Lung (tissue), 16 donors: ENCODE results near the gene CCDC149. TPM values are rescaled to one million over a fixed set of nuclear protein-coding genes. Genes with fewer than 3 reads are reported as not detected.

Experiments
- ATAC-seq: fragments of 200-7000 bp; cut with Tn5 transposase; one replicate; pipeline ENCODE4 v1.9.1; 2020; ENCODE audit warnings: moderate number of reproducible peaks; ENCODE audit not compliant: insufficient read depth, low FRiP score
- DNase-seq, 3 donors: peaks; one replicate each; pipeline ENCODE4 v3.0.0-alpha.2; 2013 to 2017
- H3K27ac ChIP-seq, 2 donors: one replicate each; pipeline ENCODE4 v1.5.1; 2013; ENCODE audit warnings: mild to moderate bottlenecking in 2 of 2, moderate library complexity in 2 of 2, control low read depth in 1 of 2, inconsistent platforms in 1 of 2, low read depth in 1 of 2, low read length in 1 of 2
- H3K27me3 ChIP-seq, 3 donors: one replicate each; pipeline ENCODE4 v1.5.1; 2013; ENCODE audit warnings: low read length in 2 of 3; ENCODE audit not compliant: control insufficient read depth in 3 of 3, insufficient read depth in 3 of 3
- H3K36me3 ChIP-seq, 4 donors: one replicate each; pipeline ENCODE4 v1.5.1; 2013; ENCODE audit warnings: low read length in 4 of 4, mild to moderate bottlenecking in 1 of 4, moderate library complexity in 1 of 4; ENCODE audit not compliant: control insufficient read depth in 4 of 4, insufficient read depth in 4 of 4
- H3K4me1 ChIP-seq, 5 donors: one replicate each; pipeline ENCODE4 v1.5.1; 2013; ENCODE audit warnings: low read length in 5 of 5, mild to moderate bottlenecking in 2 of 5, moderate library complexity in 1 of 5; ENCODE audit not compliant: control insufficient read depth in 5 of 5, insufficient read depth in 5 of 5
- H3K4me3 ChIP-seq: one replicate; pipeline ENCODE4 v1.5.1; 2013; ENCODE audit warnings: mild to moderate bottlenecking, control low read depth, moderate library complexity
- H3K9ac ChIP-seq, 2 donors: one replicate each; pipeline ENCODE4 v1.5.1; 2013; ENCODE audit warnings: low read length in 2 of 2, control low read depth in 1 of 2; ENCODE audit not compliant: insufficient read depth in 1 of 2
- H3K9me3 ChIP-seq, 4 donors: one replicate each; pipeline ENCODE4 v1.5.1; 2013; ENCODE audit warnings: low read length in 3 of 4, mild to moderate bottlenecking in 1 of 4, moderate library complexity in 1 of 4; ENCODE audit not compliant: control insufficient read depth in 4 of 4, insufficient read depth in 3 of 4
- CTCF ChIP-seq: IDR thresholded peaks from 2 replicates; pipeline ENCODE4 v1.5.1; 2012; ENCODE audit warnings: mild to moderate bottlenecking; ENCODE audit errors: control extremely low read depth, extremely low read depth
- WGBS, 2 donors: extraction: QIAGEN DNeasy Blood & Tissue Kit; methylation state at CpG; one replicate each; pipeline ENCODE4 v1.1.7; 2013; 5-methylcytosine and 5-hydroxymethylcytosine counted together
- long read RNA-seq, 5 donors: transcript quantifications; one replicate each; lab custom pipeline, GENCODE V29; 2026
- polyA plus RNA-seq, 2 donors: library from polyadenylated mRNA; stranded (reverse); fragments of 200-250 nt; gene quantifications; one replicate each; pipeline ENCODE4 v1.2.1, GENCODE V29; 2013
- total RNA-seq, 2 donors: library from RNA; depleted of rRNA in 1 of 2; stranded (reverse); fragments of >200 nt in 1 of 2; gene quantifications; one replicate each; pipeline ENCODE4 v1.2.1, GENCODE V29; 2014 to 2021
- donor health status: control.
- donor health status: control.
- donor health status: Bipolar disorder and iron deficiency.
- donor health status: healthy.
- donor health status: DM: yes; HTN: yes; CAD: no.

The CCDC149 gene
- 10 to 100 TPM; 21.1 to 21.4 TPM for total RNA-seq
- 10 to 100 TPM in 1 of 2 donors, 1 to 10 TPM in 1; 8.6 to 13.0 TPM for polyA plus RNA-seq
- long read RNA-seq, donor 1, transcript CCDC149-204 (12 exons, 3,869 nt): major isoform, 5 of 7 reads
- long read RNA-seq, donor 1, partial matches to known transcripts: 0 of 7 reads
- long read RNA-seq, donor 1, other reads (novel, unspliced or antisense): 0 of 7 reads
- long read RNA-seq, donor 2, partial matches to known transcripts: 0 of 2 reads
- long read RNA-seq, donor 2, other reads (novel, unspliced or antisense): 0 of 2 reads
- long read RNA-seq, donor 3, partial matches to known transcripts: 0 of 1 reads
- long read RNA-seq, donor 3, other reads (novel, unspliced or antisense): 0 of 1 reads
- long read RNA-seq, donor 4: 0 reads
- long read RNA-seq, donor 5, partial matches to known transcripts: 7 of 7 reads
- long read RNA-seq, donor 5, other reads (novel, unspliced or antisense): 0 of 7 reads

GRCh38 chr4:24912252-24913118 is at the start of gene CCDC149:
CCDC149 (minus strand) TSS chr4:24913042; CDS start chr4:24912864, 178 bp downstream.
- WGBS, 2 donors: 6 to 9% methylated on average over 57 to 92 of the region's 92 CpGs
- peak within 1 kb of the TSS; percentile 94 to 97 for H3K27ac ChIP-seq
- H3K36me3 ChIP-seq: peaks cover 5 to 21% (median 15%) of the 10 kb centered on the region in 4 donors
- H3K9ac ChIP-seq: peak within 1 kb of the TSS; percentile 51 to 57
- peak within 1 kb of the TSS; percentile 67 for H3K4me3 ChIP-seq
- DNase-seq (peak; percentile 73 to 84 (median 80)), ATAC-seq (peak; percentile 87)
- no peak for TF ChIP-seq CTCF
- peaks cover 0 to 10% (median 0%) of the 10 kb centered on the region in 4 donors for H3K9me3 ChIP-seq
- H3K27me3 ChIP-seq: no peaks in the 10 kb centered on the region
- peaks cover 0 to 27% (median 0%) of the 10 kb centered on the region in 5 donors for H3K4me1 ChIP-seq

- no peak for TF ChIP-seq CTCF
- H3K4me1 ChIP-seq: no peaks in the 10 kb centered on the region
- 88 to 93% methylated on average over 2 of the region's 2 CpGs for WGBS, 2 donors
These were observed 45.0 kb upstream of the CCDC149 start for GRCh38 chr4:24957886-24958285.

GRCh38 chr4:24956763-24957162 is 43.9 kb upstream of the CCDC149 start:
- ATAC-seq (no peak), DNase-seq (no peak)
- Histone ChIP-seq H3K9me3 (peaks cover 0 to 6% (median 2%) of the 10 kb centered on the region in 4 donors), H3K36me3 (no peaks in the 10 kb centered on the region), H3K4me1 (no peaks in the 10 kb centered on the region), H3K9ac (no peak overlapping the region), H3K27ac (no peak overlapping the region), H3K27me3 (no peaks in the 10 kb centered on the region), H3K4me3 (no peak overlapping the region)
- 95 to 97% methylated on average over 2 of the region's 2 CpGs for WGBS, 2 donors
- no peak for TF ChIP-seq CTCF

More at GRCh38 chr4:24957886-24958285, 45.0 kb upstream of the CCDC149 start:
- Histone ChIP-seq H3K9me3 (peaks cover 0 to 6% (median 2%) of the 10 kb centered on the region in 4 donors), H3K36me3 (no peaks in the 10 kb centered on the region), H3K9ac (no peak overlapping the region), H3K27ac (no peak overlapping the region), H3K4me3 (no peak overlapping the region), H3K27me3 (no peaks in the 10 kb centered on the region)
- no peak for DNase-seq
- ATAC-seq: no peak
